A549 (cell line): ENCODE results near the gene FNDC4.

ENCODE experiments used
- CTCF ChIP-seq: fragments of >200 bp; sonication (Bioruptor Twin); formaldehyde crosslinking; IDR thresholded peaks from 3 replicates; pipeline ENCODE4 v1.5.1; 2016
- JUN ChIP-seq, 2 experiments: fragments of >200 bp; sonication (Bioruptor Twin); formaldehyde crosslinking; IDR thresholded peaks; 2 replicates in 1 of 2; 3 replicates in 1 of 2; pipeline ENCODE4 v1.6.1; 2016 to 2017
- KDM5A ChIP-seq: fragments of 200-600 bp; sonication (generic); IDR thresholded peaks from 2 replicates; pipeline ENCODE4 v1.6.1; 2016; ENCODE audit warnings: antibody characterized with exemption, mild to moderate bottlenecking
- NR3C1 ChIP-seq: fragments of >200 bp; sonication (Bioruptor Twin); formaldehyde crosslinking; IDR thresholded peaks from 3 replicates; pipeline ENCODE4 v1.6.1; 2017
- POLR2A ChIP-seq: IDR thresholded peaks from 2 replicates; pipeline ENCODE4 v1.6.1; 2012; ENCODE audit warnings: mild to moderate bottlenecking, low read length
- RCOR1 ChIP-seq: fragments of 150-350 bp; IDR thresholded peaks from 2 replicates; pipeline ENCODE4 v1.6.1; 2014; ENCODE audit warnings: antibody characterized with exemption, low read length, low read depth
- TF ChIP-seq, protein P1 (sequence below): fragments of 250-450 bp; sonication (Bioruptor Pico); IDR thresholded peaks from 2 replicates; pipeline ENCODE4 v1.5.0; 2021; ENCODE audit warnings: mild to moderate bottlenecking, moderate library complexity, borderline replicate concordance

DNA sequence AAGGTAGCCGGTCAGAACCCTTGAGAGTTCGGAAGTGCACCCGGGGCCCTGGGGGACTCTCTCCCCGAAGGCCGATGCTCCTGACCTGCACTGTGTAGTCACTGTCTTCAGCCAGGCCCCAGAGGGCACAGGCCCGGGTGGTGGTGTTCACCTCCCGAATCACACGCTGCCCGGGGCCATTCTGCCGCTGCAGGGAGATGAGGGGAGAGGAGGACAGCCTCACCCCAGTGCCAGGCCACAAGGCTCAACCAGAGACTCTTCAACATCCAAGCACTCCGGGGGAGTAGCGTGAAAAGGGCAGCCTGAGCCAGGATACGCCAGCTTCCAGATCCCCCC is 1.1 kb downstream of the FNDC4 start:
- TF ChIP-seq KDM5A (no peak), NR3C1 (no peak), CTCF (no peak), JUN (IDR thresholded peaks at IDR 0.05) (no peak), RCOR1 (no peak), POLR2A (no peak)
- TF ChIP-seq, protein P1, sequence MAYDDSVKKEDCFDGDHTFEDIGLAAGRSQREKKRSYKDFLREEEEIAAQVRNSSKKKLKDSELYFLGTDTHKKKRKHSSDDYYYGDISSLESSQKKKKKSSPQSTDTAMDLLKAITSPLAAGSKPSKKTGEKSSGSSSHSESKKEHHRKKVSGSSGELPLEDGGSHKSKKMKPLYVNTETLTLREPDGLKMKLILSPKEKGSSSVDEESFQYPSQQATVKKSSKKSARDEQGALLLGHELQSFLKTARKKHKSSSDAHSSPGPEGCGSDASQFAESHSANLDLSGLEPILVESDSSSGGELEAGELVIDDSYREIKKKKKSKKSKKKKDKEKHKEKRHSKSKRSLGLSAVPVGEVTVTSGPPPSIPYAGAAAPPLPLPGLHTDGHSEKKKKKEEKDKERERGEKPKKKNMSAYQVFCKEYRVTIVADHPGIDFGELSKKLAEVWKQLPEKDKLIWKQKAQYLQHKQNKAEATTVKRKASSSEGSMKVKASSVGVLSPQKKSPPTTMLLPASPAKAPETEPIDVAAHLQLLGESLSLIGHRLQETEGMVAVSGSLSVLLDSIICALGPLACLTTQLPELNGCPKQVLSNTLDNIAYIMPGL (CRISPR knock-in tag), result no peak
